ENCODE measurements around the gene UBL7.
"Not testable (repeated sequence)": the region's sequence is repeated elsewhere in the genome, so short reads cannot be mapped to it uniquely, and the experiment has no call there.

The UBL7 gene

DNA sequence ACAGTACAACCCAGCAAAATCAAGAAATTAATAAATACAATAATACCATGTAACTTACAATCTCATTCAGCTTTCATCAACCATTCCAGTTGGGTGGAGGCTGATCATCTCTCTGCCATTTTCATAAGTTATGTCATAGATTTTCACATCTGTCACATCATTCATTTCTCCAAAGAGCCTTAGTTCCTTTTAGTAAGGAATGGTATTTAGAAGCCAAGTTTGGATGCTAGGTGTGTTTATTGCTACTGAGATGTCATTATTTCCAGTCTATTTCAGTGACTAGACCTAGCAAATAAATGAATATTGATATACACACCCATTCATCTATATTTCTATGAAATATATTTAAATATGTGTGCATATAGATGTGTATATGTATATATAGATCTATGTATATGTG lies 2.7 kb upstream of the UBL7 start:
- DNase-seq (ENCODE audit: low read depth): no peak

DNA sequence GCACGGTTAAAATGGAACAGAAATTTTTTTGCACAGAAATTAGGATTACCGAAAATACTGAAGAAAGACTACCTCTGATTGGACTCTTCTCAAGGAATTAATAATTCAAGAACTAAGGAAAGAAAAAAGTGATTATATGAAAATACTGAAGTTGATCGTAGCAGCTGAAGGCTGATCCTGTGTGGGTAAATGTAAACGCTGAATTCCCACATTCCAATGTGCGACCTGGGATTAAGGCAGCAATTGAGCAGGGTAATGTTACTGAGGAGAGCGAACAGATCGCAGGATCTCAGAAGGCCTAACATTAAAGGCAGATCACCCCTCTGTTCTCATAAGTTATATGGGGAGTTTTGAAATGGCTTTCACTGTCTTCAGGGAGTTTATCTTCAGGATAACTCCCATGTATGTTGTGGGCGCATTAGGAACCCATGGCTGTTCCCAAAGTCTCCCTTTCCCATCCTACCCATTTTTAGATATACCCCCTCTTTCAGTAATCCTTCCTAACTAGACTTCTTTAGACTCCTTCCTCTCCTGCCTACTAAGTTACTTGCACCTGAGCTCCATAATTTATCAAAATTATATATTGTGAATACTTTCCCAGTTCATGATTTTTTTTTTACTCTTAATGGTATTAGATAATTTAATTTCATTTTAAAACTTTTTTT lies 1.0 kb upstream of the UBL7 start:
- no peak for DNase-seq (ENCODE audit: low read depth)

DNA sequence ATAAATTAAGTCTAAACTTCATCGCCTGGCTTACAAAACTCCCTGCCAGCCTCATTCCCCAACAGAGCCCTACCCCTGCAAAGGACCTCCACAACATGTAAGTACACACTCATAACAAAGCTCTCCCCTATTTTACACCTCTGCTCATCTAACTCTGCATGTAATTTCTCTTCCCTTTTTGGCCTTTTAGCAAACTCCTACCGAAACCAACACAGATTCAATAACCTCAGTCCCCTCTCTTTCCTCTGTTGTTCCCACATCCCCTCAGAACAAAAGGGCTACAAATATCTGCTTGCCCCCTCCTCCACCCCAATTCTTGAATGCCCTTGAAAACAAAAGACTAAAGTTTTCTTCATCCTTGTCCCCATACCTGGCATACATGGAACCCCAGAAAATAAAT lies 662 bp downstream of the UBL7 start:
- no peak for DNase-seq (ENCODE audit: low read depth)

DNA sequence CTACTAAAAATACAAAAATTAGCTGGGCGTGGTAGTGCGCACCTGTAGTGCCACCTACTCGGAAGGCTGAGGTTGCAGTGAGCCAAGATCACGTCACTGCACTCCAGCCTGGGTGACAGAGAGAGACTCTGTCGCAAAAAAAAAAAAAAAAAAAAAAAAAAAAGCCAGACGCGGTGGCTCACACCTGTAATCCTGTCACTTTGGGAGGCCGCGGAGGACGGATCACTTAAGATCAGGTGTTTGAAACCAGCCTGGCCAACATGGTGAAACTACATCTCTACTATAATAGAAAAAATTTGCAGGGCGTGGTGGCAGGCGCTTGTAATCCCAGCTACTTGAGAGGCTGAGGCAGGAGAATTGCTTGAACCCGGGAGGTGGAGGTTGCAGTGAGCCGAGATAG lies 1.2 kb downstream of the UBL7 start:
- not testable (repeated sequence) for DNase-seq (ENCODE audit: low read depth)

DNA sequence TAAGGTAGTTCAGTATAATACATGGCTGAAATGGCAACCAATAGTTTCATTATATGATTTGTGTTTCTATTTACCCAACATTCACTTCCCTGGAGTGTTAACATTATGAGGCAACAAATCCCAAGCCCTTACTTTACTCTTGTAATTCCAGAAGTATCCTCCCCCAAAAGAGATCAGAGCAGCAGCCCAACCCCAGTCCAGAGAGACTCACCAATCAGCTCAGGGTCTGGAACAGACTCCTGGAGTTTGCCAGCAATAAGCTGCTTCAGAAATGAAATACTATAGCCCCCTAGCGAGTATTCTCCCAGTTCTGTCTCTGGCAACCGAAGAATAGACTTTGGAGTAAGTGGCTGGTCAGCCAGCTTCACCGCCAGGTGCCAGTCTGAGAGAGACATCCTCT lies 2.5 kb downstream of the UBL7 start:
- no peak for DNase-seq (ENCODE audit: low read depth)

DNA sequence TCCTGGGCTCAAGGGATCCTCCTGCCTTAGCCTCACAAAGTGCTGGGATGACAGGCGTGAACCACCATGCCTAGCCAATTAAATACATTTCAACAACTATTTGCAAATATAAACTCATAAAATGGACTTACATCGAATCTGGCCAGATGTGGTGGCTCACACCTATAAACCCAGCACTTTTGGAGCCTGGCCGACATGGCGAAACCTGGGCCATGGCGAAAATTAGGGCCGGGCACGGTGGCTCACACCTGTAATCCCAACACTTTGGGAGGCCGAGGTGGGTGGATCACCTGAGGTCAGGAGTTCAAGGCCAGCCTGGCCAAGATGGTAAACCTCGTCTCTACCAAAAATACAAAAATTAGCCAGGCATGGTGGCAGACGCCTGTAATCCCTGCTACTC lies 3.9 kb downstream of the UBL7 start:
- not testable (repeated sequence) for DNase-seq (ENCODE audit: low read depth)

DNA sequence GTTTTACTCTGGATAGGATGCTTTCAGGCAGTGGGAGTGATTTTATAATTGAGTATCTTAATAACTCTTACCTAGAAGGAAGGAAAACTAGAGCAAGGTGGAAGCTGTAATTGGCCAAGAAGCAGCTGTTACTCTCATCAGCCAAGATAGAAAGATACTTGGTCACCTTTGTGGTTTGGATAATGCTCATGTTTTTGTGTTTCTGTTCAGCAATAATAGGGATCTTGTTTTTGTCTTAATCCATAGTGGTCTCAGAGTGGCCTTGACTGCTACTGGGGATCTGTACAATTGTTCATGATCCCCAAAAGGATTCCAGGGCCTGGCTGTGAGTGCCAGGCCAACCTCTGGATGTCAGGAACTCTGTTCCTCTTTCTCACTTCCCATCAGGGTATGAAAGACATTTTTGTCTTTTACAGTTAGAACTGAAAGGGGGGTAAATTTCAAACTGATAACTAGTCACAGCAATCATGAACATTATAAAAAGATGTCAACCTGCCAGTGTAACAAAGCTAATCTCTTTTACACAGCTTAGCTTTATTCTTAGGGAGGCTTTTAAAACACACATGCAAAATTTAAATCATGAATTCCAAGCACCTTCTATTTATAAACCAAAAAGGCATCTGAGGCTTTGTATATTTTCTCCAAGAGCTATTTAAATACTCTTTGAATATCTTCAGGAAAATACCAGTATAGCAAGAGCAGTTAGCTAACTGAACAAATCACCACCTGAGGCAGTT lies 6.0 kb downstream of the UBL7 start:
- DNase-seq (ENCODE audit: low read depth): no peak

DNA sequence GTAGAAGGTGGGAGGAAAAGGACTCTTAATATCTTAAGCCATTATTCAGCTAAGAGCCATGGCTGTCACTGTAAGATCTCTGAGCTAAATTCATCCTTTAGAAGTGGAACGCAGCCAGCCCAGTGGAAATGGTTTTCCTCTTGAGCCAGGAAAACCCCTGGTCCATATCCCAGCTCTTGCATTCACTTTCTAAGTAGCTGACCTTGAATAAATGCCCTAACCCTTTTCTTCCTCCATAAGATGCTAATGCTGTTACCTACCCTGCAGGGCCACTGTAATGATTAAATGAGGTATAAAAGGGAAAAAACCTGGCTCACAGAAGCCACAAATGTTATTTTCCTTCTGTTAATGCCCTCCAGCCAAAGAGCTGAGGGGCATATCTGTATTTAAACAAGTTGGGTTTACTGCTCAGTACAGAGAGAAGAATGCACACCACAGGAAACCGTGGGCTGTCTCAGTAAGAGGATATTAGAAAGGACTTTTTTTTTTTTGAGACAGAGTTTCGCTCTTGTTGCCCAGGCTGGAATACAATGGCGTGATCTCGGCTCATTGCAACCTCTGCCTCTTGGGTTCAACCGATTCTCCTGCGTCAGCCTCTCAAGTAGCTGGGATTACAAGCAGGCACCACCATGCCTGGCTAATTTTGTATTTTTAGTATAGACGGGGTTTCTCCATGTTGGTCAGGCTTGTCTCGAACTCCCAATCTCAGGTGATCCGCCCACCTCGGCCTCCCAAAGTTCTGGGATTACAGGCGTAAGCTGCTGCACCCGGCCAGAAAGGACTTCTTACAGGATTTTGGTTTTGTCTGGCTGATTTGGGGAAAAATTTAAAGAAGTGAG lies 6.8 kb downstream of the UBL7 start:
- no peak for DNase-seq (ENCODE audit: low read depth)

DNA sequence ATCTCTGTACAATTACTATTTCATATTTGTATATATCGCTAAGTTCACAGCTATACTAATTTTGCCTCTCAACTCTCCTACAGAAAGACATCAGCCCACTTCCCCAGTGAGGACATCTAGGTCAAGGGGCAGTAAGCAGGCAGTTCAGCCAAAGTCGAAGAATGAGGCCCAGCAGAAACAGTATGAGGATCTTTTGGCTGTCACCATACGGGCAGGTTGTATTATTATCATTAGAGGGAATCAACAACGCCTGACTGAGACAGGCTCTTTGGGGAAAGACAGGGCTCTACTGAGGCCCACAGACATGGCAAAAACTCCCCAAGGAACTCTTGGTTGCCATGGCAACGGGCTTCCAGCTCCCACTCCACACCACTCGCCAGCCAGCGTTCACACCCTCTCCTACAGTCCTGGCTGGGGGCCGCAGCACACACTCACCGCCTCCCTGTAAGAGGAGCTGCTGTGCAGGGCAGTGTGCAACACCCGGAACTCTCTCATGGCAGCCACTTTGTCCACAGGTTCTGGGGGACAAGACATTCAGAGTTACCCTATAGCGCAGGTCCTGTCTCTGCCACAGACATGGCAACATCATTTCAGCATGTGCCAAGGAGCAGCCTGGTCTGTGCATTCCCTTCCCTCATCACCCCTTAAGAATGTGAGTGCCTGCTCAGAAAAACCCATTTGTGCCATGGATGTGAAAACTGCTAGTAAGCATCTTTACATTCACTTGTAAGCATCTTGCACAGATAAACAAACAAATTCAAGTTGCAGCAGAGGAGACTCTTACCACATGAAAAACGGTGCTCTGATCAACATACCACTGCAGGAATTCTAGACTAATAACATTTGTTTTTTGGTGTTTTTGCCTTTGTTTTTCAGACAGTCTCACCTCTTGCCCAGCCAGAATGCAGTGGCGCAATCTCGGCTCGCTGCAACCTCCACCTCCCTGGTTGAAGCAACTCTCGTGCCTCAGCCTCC lies 8.8 kb downstream of the UBL7 start:
- no peak for DNase-seq (ENCODE audit: low read depth)

DNA sequence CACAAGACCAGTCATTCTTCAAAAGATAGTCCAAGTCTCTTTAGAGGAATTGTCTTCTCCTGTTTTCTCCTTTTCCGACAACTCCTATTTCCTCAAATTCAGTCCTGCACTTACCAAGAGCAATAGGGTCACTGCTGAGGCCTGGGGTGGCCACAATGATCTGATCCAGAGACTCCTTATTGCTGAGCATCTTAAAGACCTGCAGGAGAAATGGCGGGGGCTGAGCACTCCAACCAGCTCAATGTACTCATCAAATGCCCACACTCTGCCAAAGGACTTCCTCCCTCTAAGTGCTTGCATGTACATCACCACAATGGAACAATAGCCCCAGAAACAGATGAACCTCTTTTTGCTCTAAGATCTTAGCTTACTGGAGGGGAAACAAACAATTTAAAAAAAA lies 9.6 kb downstream of the UBL7 start:
- DNase-seq (ENCODE audit: low read depth): no peak

DNA sequence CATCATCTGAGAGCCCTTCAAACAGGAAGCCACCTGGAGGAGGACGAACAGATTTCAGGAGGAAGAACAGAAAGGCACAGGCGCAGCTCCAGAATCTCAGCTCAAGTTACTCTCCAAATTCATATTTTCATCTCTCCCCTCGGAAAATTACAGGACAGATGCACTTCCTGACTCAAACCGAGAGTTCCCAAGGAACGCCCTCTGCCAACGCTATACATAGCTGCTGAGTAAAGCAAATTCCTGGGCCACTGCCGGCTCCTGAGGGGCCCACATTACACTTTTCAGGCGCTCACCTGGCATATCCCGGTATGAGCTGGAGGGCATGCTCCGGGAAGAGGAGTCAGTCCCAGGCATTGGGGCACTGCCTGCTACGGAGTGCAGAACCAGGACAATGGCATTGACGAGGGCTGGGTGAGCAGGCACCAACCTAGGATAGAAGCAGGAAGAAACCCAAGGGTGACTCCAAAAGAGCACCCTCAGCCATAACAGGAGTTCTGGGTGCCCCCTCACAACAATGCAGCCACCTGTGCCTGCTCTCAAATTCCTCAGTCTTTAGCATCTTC lies 11.2 kb downstream of the UBL7 start:
- DNase-seq (ENCODE audit: low read depth): no peak

DNA sequence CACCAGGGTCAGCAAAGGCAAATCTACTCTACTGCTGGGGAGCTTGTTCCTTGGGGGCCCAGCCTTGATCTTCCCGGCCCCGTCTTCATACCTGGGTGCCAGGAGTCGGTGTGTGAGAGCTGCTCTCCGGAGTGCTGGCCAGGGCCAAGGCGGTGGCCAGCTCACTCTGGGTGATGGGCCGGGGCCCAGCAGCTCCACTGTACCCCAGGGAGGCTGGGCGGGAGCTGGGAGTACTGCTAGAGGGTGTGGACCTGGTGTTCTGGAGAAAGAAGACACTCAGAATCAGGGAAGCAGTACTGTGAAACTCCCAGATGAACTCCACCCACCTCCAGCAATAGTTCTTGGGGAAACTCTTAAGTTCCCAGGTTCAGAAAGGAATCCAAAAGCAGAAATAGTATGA lies 11.9 kb downstream of the UBL7 start:
- no peak for DNase-seq (ENCODE audit: low read depth)

DNA sequence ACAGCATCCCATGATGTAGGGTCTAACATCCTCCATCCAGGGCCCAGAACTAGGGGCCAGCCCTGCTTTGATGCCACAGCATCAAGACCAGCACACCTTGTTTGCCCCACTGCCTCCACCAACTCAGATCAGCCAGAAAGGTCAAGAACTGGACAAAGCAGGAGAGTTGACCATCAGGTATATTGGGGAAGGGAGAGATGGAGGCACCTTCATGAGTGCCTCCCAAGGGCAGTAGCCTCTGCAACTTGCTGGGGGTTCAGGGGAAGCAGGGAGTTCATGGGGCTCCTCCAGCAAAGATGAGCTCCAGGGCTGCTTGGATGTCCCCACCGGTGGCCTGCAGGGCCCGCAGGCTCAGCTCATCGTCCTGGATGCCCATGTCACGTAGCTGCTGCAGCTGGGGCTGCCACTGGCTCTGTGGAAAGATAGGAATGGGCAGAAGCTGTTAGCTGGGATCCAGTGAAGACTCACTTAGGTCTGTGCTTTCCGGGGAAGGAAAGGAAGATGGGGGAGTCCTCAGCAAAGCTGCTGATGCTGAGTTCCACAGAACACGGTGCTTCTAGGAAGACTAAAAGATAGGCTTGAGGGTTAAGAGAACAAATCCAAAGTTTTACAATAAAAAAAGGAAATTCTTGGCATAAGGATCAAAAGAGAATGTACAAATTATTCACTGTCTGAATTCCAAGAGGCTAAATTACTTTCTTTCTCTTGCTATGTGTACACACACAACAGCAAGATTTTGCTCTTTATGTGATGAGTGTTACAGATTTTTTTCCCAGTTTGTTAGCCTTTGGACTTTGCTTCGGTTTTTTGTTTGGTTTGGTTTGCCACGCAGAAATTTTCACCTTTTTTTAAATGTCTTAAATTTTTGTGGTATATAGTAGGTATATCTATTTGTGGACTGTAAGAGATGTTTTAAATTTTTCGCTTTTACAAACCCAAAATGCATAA lies 14.9 kb downstream of the UBL7 start:
- no peak for DNase-seq (ENCODE audit: low read depth)

DNA sequence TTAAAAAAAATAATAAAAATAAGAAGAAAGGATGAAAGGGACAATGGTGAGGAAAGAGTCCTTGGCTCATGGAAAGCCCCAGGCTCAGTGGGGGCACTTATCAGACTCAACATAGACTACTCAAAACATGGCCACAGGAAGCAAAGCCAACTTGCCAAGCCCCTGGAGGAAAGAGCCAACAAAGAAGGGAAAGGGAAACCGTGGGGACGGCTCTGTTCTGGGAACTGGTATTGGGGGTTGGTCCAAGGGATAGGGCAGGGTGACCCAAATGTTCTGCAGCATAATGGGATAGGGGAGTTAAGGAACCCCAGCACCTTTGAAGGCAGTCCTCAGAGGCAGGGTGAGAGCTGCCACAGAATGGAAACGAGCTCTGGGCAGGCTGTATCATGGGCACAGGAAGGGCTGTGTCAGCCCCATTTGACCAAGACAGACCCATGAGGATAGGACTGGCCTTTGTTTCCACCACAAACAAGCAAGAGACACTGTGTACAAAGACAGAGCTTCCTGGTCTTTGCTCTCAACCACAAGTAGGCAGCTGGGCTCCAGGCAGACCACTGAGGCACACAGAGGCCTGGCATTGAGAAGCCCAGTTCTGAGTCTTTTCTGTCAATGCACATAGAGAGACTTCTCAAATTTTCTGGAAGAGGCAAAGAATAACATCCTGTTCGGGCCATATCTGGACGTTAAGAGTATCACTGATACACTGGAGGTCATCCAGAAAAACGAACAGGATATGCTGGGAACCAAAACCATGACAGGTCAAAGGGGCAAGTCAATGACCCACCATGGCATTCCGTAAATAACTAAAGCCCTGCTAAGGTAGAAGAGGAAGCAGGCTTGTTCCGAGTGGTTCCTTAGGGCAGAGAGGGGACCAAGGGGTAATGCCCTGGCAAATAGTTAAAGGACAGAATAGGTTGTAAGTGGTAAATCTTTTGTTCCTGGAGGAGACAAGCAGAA lies 16.6 kb downstream of the UBL7 start:
- no peak for DNase-seq (ENCODE audit: low read depth)

DNA sequence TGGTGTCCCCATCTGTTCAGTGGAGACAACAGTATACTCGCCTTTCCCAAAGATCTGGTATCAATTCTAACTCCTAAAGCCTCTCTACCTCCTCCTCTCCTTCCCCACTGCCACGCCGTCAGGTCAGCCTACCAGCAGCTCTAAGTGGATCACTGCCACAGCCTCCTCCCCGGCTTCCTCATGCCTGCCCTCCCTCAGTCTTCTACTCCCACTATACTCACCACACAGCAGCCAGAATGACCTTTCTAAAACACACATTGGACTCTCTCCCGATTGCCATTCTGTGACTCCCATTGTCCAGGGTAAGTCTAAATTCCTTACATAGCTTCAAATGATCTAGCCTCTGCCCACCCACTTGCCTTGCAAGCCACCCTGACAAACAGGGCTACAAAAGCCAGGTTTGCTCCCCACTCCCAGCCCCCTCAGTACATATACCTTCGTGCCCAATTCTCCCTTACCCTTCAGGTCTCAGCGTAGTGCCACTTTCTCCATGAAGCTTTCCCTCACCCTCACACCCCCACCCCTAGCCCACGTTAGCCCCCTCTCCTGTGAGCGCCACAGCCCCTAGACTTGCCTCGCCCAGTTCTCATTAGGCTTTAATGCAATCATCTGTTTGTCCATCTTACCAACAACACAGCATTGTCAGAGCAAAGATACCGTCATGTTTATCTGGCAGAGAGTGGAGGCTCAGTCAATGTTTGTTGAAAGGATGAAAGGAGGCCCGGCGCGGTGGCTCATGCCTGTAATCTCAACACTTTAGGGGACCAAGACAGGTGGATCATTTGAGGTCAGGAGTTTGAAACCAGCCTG lies 17.7 kb downstream of the UBL7 start:
- DNase-seq (ENCODE audit: low read depth): no peak

DNA sequence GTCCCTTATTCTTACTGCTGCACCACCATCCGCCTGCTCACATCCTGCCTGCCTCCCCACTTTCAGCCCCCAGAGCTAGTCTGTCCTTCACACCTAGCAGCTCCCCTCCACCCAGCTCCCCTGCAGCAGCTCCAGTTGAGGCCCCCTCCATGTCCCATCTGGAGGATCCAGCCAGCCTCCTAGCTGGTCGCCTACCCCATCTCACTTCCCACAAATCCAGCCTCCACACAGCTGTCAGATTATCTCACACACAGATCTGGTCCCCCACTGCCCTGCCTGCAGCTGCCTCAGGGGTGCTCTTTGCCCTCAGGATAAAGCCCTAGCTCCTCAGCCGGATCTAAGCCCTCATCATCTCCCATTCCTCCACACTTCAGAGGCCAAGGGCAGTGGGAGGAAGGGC lies 18.4 kb downstream of the UBL7 start:
- no peak for DNase-seq (ENCODE audit: low read depth)

DNA sequence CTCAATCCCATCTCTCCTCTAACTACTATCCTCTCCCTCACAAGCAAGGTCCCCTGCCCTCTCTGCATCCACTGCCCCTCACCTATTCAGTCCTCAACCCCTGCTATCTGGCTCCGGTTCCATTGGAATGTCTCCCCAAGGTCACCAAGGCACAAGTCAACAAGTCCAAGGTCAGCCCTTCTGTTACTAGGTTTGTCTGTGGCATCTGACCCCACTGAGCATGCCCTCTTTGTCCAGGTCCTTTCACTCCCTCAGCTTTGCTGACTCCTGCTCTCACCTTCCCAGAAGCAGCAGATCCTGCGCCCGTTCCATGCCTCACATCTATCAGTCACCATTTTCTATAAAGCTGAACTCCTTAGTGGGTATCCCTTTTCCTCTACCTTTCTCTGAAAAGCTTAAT lies 18.9 kb downstream of the UBL7 start:
- no peak for DNase-seq (ENCODE audit: low read depth)

DNA sequence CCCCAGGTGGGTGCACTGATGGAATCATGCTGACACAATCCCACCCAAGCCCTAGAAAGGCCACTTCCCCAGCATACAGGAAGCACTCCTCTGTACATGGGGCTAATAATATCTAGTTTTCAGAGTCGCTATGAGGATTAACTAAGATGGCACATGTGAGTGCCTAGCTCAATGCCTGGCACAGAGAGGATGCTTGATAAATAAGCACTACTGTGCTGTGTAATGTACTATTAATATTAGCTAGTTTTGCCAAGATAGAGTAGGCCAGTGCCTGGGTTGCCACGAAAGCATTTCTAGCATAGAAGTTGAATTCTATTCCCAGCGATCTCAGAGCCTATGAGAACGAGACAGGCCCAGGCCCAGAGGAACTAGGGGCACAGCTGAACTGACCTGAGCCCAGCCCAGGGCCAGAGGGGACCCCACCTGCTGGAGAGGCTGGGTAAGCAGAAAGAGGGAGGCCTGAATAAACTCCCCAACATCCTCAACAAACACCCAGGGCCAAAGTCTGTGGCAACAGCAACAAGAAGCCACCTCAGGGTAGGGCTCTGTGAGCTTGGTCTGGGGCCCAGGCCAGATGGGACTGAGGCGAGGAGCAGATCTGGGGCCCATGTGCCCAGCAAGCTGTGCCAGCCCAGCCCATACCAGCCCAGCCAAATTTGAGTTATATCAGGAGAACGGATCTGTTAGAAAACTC lies 19.6 kb downstream of the UBL7 start:
- no peak for DNase-seq (ENCODE audit: low read depth)

Measured in fibroblast of gingiva (primary cell).